Kidney epithelial cell (primary cell): ENCODE measurements around the gene UGT2B15. TPM values are rescaled to one million over a fixed set of nuclear protein-coding genes. Genes with fewer than 3 reads are reported as not detected.
"Not testable (repeated sequence)": the region's sequence is repeated elsewhere in the genome, so short reads cannot be mapped to it uniquely, and the experiment has no call there.

Experiments used
- DNase-seq: peaks from one replicate; pipeline ENCODE4 v3.0.0-alpha.2; 2010; ENCODE audit warnings: low read depth
- H3K27me3 ChIP-seq: 2 replicates; pipeline ENCODE4 v1.6.0; 2011; ENCODE audit warnings: low read length; ENCODE audit not compliant: control insufficient read depth, insufficient read depth
- H3K36me3 ChIP-seq: 2 replicates; pipeline ENCODE4 v1.5.1; 2011; ENCODE audit warnings: low read length; ENCODE audit not compliant: control insufficient read depth, insufficient read depth
- H3K4me3 ChIP-seq: 2 replicates; pipeline ENCODE4 v1.5.1; 2011; ENCODE audit warnings: low read depth, mild to moderate bottlenecking, control low read depth, low read length
- CTCF ChIP-seq: IDR thresholded peaks from 2 replicates; pipeline ENCODE4 v1.5.1; 2011; ENCODE audit warnings: mild to moderate bottlenecking, moderate library complexity, low read length, control low read depth, inconsistent platforms; ENCODE audit not compliant: insufficient read depth, poor library complexity, severe bottlenecking
- total RNA-seq: library from RNA; depleted of rRNA; stranded (reverse); fragments of >200 nt; gene quantifications from 2 replicates; pipeline ENCODE4 v1.2.3, GENCODE V29; 2015

UGT2B15 gene
- total RNA-seq, 1 donor from 2014 or later, result not detected

GRCh38 chr4:68708566-68708965, 38.1 kb upstream of the UGT2B15 start:
- no peak for TF ChIP-seq CTCF
- DNase-seq, result no peak
- Histone ChIP-seq H3K27me3 (no peaks in the 10 kb centered on the region), H3K36me3 (no peaks in the 10 kb centered on the region), H3K4me3 (no peak overlapping the region)

- H3K27me3 ChIP-seq, DNase-seq, H3K4me3 ChIP-seq, H3K36me3 ChIP-seq: not testable (repeated sequence)
Measured at GRCh38 chr4:68703168-68703567, 32.7 kb upstream of the UGT2B15 start.

- no peak for TF ChIP-seq CTCF
- no peaks in the 10 kb centered on the region for H3K36me3 ChIP-seq
- no peak for DNase-seq
- no peak overlapping the region for H3K4me3 ChIP-seq
- no peaks in the 10 kb centered on the region for H3K27me3 ChIP-seq
Measured at GRCh38 chr4:68700152-68700551, 29.7 kb upstream of the UGT2B15 start.

- no peak for TF ChIP-seq CTCF
- Histone ChIP-seq H3K27me3 (no peaks in the 10 kb centered on the region), H3K4me3 (no peak overlapping the region), H3K36me3 (no peaks in the 10 kb centered on the region)
- DNase-seq, result no peak
Measured at GRCh38 chr4:68693325-68694075, 23.0 kb upstream of the UGT2B15 start.

- no peak for DNase-seq
- no peak for TF ChIP-seq CTCF
- H3K36me3 ChIP-seq, result no peaks in the 10 kb centered on the region
- H3K27me3 ChIP-seq, result no peaks in the 10 kb centered on the region
- no peak overlapping the region for H3K4me3 ChIP-seq
Measured at GRCh38 chr4:68691186-68691585, 20.7 kb upstream of the UGT2B15 start.

GRCh38 chr4:68683034-68683433, 12.6 kb upstream of the UGT2B15 start:
- Histone ChIP-seq H3K36me3 (no peaks in the 10 kb centered on the region), H3K27me3 (no peaks in the 10 kb centered on the region), H3K4me3 (no peak overlapping the region)
- TF ChIP-seq CTCF, result no peak
- DNase-seq, result no peak

GRCh38 chr4:68681298-68681697, 10.8 kb upstream of the UGT2B15 start:
- not testable (repeated sequence) for H3K36me3 ChIP-seq, DNase-seq, H3K27me3 ChIP-seq, H3K4me3 ChIP-seq
